Measurements from ENCODE around the gene ALX1.
A peak's percentile ranks its signal among the peaks of the same experiment; 100 is the strongest.

The ALX1 gene

GRCh38 chr12:85348779-85349178, 68.8 kb downstream of the ALX1 start:
- H3K9ac ChIP-seq (ENCODE audit: low read length) = no peak overlapping the region
- no peak for DNase-seq
- H2BK5ac ChIP-seq (ENCODE audit: low read length) = no peak overlapping the region
- no peak overlapping the region for H2AK5ac ChIP-seq (ENCODE audit: low read length)
- no peak overlapping the region for H4K8ac ChIP-seq (ENCODE audit: low read depth, low read length)
- no peak overlapping the region for H2BK15ac ChIP-seq (replicated peaks; ENCODE audit: low read depth)
- H3K4me2 ChIP-seq (ENCODE audit: low read length) = no peak overlapping the region
- H3K27me3 ChIP-seq (ENCODE audit: insufficient read depth, low read length, poor library complexity) = no peaks in the 10 kb centered on the region
- H4K5ac ChIP-seq (ENCODE audit: low read length) = no peak overlapping the region
- H3K79me1 ChIP-seq (ENCODE audit: low read length) = no peaks in the 10 kb centered on the region
- no peak overlapping the region for H3K56ac ChIP-seq (ENCODE audit: low read length)
- no peak overlapping the region for H3K4me3 ChIP-seq (ENCODE audit: low read length)
- 100% methylated on average over 1 of the region's 1 CpG for WGBS (ENCODE audit: extremely low coverage, insufficient coverage, low lambda C conversion rate)
- H3K36me3 ChIP-seq (ENCODE audit: control insufficient read depth, insufficient read depth, low read length) = no peaks in the 10 kb centered on the region
- H2BK120ac ChIP-seq (ENCODE audit: low read depth, low read length) = no peak overlapping the region
- no peaks in the 10 kb centered on the region for H3K4me1 ChIP-seq (ENCODE audit: control insufficient read depth, low read depth, low read length)
- no peak overlapping the region for H3K18ac ChIP-seq (ENCODE audit: low read length)
- no peak overlapping the region for H3K4ac ChIP-seq (ENCODE audit: low read depth, low read length)
- no peak overlapping the region for H3K27ac ChIP-seq (ENCODE audit: low read depth, low read length)
- H3K79me2 ChIP-seq (ENCODE audit: control insufficient read depth, insufficient read depth, low read length) = no peaks in the 10 kb centered on the region
- H3K23ac ChIP-seq (ENCODE audit: low read length) = no peak overlapping the region

GRCh38 chr12:85350356-85350755, 70.3 kb downstream of the ALX1 start:
- Histone ChIP-seq H3K4me3 (ENCODE audit: low read length) (no peak overlapping the region), H3K23ac (ENCODE audit: low read length) (no peak overlapping the region), H2BK120ac (ENCODE audit: low read depth, low read length) (no peak overlapping the region), H3K4ac (ENCODE audit: low read depth, low read length) (no peak overlapping the region), H3K56ac (ENCODE audit: low read length) (no peak overlapping the region), H3K18ac (ENCODE audit: low read length) (no peak overlapping the region), H4K8ac (ENCODE audit: low read depth, low read length) (no peak overlapping the region), H3K36me3 (ENCODE audit: control insufficient read depth, insufficient read depth, low read length) (no peaks in the 10 kb centered on the region), H3K27ac (ENCODE audit: low read depth, low read length) (no peak overlapping the region), H3K9ac (ENCODE audit: low read length) (no peak overlapping the region), H3K27me3 (ENCODE audit: insufficient read depth, low read length, poor library complexity) (no peaks in the 10 kb centered on the region), H2BK15ac (replicated peaks; ENCODE audit: low read depth) (no peak overlapping the region), H3K79me1 (ENCODE audit: low read length) (no peaks in the 10 kb centered on the region), H2BK5ac (ENCODE audit: low read length) (no peak overlapping the region), H2AK5ac (ENCODE audit: low read length) (no peak overlapping the region), H3K4me1 (ENCODE audit: control insufficient read depth, low read depth, low read length) (no peaks in the 10 kb centered on the region), H3K4me2 (ENCODE audit: low read length) (no peak overlapping the region), H3K79me2 (ENCODE audit: control insufficient read depth, insufficient read depth, low read length) (no peaks in the 10 kb centered on the region), H4K5ac (ENCODE audit: low read length) (no peak overlapping the region)
- peak; percentile 75 for DNase-seq

All from mesendoderm (in vitro differentiated cells).